HG02610 (cell line): ENCODE data around the gene PLCB1.
"Not testable (repeated sequence)": the region's sequence is repeated elsewhere in the genome, so short reads cannot be mapped to it uniquely, and the experiment has no call there.

Source experiments
- ATAC-seq: cut with Tn5 transposase; IDR thresholded peaks from one replicate; pipeline ENCODE4 v1.9.1; 2021; ENCODE audit warnings: mild to moderate bottlenecking, moderate library complexity; ENCODE audit not compliant: unreplicated experiment

Gene PLCB1

DNA sequence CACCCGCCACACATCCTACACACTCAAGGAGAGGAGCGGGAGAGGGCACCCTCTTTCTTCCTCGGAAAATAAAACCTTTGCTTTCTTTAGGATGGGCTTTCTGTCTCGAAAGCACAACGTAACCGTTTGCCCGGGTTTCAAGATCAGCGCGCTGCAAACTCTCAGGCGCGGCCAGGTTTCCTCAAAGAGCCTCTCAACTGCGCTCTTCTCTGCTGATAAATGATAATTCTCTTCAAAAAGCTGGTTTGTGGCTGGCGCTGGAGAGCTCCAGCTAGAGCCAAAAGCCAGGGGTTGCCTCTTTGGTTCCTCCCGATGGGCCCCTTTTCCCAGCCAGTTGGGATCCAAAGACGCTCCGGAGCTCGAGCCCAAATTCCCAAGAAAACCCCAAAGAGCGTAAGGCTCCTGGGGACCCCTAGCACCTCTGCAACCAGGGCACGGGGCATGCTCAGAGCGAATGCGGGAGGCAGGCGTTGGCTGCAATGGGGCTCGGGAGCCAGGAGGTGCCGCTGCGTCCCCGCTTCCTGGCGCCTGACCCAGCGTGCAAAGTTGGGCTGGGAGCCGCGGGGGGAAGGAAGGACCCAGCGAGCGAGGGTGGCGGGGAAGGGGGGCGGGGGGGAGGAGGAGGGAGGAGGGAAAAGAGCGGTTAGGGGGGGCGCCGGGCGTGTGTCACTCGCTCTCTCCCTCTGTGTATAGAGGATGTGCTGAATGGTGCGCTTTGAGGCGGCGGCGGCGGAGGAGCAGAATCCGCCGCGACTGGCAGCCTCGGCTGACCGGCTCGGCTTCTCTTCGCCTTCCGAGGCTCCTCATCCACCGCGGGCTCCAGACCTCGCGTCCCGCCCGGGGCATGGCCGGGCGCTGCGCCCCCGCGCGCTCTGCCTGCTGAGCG, at the start of gene PLCB1:
Gene PLCB1, plus strand, starts transcription at position 669 of the 886 bp plus-strand sequence. CDS start 386 bp downstream, outside the sequence.
- ATAC-seq, result peak; percentile 57

DNA sequence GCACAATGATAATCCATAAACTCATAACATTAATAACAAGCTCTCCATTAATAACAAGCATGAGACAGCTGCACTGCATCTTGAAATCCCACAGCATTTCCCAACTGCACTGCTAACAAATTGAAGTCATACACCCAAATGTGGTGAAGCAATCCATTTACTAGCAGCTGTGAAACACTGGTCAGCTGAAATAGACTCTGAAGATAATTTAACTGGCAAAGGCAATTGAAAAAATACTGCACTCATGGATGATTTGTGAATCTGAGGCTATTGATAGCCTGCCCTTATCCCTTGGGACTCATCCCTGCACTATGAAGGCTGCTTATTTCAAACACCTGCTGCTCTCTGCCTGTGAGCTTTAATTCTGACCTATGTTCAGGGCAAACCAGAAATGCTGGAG, 49.1 kb upstream of the PLCB1 start:
- no peak for ATAC-seq

DNA sequence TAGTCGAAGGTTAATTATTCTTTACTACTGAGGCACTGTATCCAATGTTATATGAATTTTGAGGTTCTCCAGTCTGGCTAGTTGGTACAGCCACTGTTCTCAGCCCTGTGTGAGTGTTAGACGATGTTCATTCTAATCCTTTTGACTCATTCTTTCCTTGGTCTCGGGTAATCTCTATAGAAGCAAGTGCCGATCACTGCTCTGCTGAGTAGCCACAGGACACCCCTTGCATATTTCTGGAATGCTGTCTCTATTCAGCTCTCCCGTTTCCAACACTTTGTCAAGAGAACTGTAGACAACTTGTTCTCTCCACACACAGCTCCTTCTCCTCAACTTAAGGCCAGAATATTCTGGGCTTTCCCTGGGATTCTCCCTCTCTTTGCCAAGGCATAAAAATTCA, 42.4 kb upstream of the PLCB1 start:
- no peak for ATAC-seq

- ATAC-seq, result no peak
Measured at GRCh38 chr20:8094415-8094818, 37.6 kb upstream of the PLCB1 start.

DNA sequence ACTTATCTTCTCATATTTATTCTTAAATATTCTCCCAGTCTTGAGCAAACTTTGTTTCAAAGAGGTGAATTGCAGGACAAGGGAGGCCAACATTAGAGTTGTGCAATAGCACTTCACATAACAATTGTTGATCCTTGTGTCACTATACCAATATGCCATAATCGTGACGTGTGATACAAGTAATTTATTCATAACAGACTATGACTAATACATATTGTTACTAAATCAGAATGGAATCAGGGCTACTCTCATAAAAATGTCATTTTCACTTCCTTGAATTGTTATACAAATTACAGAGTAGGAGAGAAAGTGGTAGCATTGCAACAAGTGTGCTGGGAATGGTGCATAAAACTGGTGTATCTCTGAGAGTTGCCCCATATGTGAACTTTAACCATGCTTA, 37.2 kb upstream of the PLCB1 start:
- no peak for ATAC-seq

GRCh38 chr20:8095648-8096572, 36.2 kb upstream of the PLCB1 start:
- no peak for ATAC-seq

DNA sequence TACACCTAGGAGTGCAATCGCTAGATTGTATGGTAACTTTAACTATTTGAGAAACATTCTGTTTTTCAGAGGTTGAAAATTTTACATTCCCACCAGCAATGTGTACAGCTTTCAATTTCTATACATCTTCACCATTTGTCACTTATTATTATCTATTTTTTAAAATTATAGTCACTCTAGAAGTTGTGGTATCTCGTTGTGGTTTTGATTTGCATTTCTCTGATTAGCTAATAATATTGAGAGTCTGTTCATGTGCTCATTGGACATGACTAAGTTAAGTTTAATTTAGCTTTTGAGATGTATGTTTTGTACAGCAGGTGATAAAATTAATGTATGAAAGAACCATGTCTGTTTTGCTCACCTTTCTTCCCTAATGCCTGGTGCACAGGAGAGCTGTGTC, 34.8 kb upstream of the PLCB1 start:
- no peak for ATAC-seq

DNA sequence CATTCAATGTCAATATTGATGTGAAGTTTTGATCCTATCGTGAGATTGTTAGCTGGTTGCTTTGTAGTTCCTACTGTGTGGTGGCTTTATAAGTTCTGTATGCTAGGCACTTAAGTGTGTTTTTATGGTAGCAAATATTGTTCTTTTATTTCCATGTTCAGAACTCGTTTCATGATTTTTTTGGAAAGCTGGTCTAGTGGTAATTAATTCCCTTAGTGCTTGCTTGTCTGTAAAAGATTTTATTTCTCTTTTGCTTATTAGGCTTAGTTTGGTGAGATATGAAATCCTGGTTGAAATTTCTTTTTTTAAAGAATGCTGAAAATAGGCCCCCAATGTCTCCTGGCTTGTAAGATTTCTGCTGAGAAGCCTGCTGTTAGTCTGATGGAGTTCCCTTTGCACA, 27.8 kb upstream of the PLCB1 start:
- no peak for ATAC-seq

DNA sequence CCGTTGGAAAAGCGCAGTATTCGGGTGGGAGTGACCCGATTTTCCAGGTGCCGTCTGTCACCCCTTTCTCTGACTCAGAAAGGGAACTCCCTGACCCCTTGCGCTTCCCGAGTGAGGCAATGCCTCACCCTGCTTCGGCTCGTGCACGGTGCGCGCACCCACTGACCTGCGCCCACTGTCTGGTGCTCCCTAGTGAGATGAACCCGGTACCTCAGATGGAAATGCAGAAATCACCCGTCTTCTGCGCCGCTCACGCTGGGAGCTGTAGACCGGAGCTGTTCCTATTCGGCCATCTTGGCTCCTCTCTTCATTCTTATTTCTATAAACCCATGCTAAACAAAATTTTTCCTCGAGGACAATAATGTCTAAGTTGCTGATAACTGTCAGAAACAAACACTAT, 17.5 kb upstream of the PLCB1 start:
- not testable (repeated sequence) for ATAC-seq

- ATAC-seq, result no peak
Measured at GRCh38 chr20:8115436-8115835, 16.6 kb upstream of the PLCB1 start.

DNA sequence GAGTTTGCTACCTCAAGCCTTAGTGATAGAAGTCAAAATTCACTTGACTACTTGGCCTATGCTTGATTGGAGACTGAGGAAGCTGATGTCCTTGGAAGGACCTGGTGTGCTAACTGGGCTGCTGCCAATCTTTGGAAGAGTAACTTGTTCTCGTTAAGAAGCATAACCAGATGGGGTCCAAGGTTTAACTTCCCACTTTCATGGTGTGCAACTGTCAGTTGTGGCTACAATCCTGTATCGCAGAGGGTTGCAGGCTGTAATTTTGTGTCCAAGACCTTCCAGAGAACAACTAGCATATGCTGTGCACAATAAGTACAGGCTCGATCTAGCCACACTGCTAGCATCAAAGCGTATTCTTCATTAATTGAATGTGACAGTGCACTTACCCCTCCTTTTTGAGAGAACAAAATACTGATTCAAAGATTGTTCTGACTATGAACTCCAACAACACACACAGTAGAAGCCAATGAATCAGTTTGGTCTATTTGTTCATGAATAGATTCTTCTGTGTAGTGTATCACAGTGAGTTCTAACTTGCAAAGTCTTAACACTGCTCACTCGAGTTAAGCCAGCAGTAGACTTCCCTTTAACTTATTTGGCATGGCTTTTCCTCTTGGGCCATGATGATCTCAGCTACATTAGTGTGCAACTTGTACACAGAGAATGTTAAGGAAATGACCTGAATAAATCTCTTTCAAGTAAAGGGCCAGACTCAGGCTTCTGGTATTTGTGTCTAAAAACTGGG, 15.8 kb upstream of the PLCB1 start:
- no peak for ATAC-seq

- no peak for ATAC-seq
Measured at GRCh38 chr20:8117636-8118035, 14.4 kb upstream of the PLCB1 start.

GRCh38 chr20:8118039-8118438, 14.0 kb upstream of the PLCB1 start:
- no peak for ATAC-seq

DNA sequence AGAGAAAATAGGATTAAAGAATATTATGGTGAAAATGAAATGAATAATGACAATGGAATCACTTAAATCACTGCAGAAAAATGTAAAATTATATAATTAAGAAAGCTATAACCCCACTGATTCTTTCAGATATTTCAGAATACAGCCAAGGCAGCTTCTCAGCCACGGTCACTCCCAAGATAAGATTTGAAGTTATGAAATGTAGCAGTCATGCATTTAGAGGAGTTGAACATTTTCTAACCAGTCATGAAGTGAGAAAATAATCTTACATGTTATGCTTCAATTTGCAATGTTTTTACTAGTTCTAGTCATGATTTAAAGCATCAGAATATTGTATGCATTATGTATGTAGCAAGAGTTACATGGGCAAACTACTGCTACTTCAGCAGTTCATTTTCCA, 13.3 kb upstream of the PLCB1 start:
- ATAC-seq, result no peak

DNA sequence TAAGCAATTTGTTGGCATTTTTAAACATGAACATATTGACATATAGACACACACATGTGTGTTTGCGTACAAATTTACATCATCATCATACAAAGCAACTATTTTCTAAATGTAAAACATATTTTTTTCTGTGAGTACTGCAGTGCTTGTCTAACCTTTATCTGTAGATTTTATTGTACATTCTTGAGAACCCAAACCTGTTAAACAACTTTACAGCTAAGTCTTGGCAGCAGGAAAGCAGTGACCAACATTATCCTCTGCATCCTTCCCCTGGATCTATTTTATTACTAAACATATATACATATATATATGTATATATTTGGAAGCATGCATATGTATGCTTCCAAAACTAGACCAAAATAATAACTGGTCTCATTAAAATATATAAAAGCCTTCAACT, 10.4 kb upstream of the PLCB1 start:
- ATAC-seq, result no peak

- ATAC-seq, result no peak
Measured at GRCh38 chr20:8124639-8125038, 7.4 kb upstream of the PLCB1 start.

DNA sequence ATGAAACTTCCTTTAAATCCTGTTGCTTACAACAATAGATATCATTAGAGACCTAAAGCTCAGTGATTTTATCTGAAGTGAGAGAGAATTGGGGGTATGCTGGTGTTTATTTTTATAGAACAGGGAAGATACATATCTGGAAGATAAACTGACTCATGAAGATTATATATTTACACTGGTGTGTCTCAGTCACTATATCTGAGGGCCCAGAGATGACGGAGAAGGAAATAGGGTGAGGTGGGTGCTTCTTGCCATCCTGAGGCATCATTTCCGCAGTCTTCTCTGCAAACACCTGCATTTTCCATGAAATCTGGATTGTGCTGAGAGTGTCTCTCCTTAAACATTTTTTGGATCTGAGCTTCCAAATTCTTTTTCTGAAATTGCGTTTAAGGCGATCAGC, 5.9 kb upstream of the PLCB1 start:
- ATAC-seq, result no peak

DNA sequence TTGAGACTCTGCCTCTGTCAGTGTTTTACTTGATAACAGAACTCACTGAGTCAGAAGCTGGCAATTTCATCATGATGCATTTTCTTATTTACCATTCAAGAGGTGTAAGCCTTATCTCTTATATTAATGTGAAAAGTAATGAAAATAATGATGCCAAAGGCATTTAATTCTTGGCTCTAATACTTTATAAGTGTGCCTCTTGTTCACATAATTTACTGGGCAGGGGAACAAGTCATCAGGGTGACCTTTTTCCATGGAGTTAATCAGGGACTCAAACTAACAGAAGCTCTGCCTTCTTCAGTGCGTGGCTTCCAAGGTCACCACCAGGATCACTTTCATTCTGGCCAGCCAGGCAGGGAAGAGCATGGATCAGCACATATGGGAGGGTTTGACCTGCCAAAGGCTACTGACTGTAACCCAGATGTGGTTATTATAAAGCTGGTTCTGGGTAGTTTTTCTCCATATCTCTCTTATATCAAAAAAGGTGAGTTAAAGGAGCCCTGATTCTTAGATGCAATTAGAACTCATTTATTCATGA, 5.2 kb upstream of the PLCB1 start:
- ATAC-seq, result no peak

GRCh38 chr20:8127553-8128255, 4.4 kb upstream of the PLCB1 start:
- peak; percentile 94 for ATAC-seq
